Activated CD4-positive, alpha-beta T cell treated with anti-CD3 and anti-CD28 coated beads, Interleukin-10, Interleukin-2, amounts not matched to agents 100 ng/mL and 50 ng/mL, durations not matched to agents 16 hours and 8 hours (primary cell): Measurements from ENCODE around the gene CRB1.
A peak's percentile ranks its signal among the peaks of the same experiment; 100 is the strongest.

ENCODE experiments used
- DNase-seq: peaks from one replicate; pipeline ENCODE4 v3.0.0-alpha.2; 2020

Gene CRB1

GRCh38 chr1:197304638-197305200 lies 36.7 kb downstream of the CRB1 start:
- no peak for DNase-seq

GRCh38 chr1:197305925-197306324 lies 37.9 kb downstream of the CRB1 start:
- no peak for DNase-seq

GRCh38 chr1:197306381-197307062 lies 38.5 kb downstream of the CRB1 start:
- DNase-seq: no peak

- DNase-seq: no peak
Measured at GRCh38 chr1:197307136-197307535, 39.1 kb downstream of the CRB1 start.

GRCh38 chr1:197307551-197307950 lies 39.5 kb downstream of the CRB1 start:
- DNase-seq: no peak

- DNase-seq: no peak
Measured at GRCh38 chr1:197311081-197311480, 43.0 kb downstream of the CRB1 start.

- no peak for DNase-seq
Measured at GRCh38 chr1:197312163-197312562, 44.1 kb downstream of the CRB1 start.

GRCh38 chr1:197313713-197314112 lies 45.7 kb downstream of the CRB1 start:
- DNase-seq: no peak

- DNase-seq: no peak
Measured at GRCh38 chr1:197314682-197315081, 46.6 kb downstream of the CRB1 start.

GRCh38 chr1:197319631-197320030 lies 51.6 kb downstream of the CRB1 start:
- DNase-seq: no peak

- no peak for DNase-seq
Measured at GRCh38 chr1:197320991-197321531, 53.0 kb downstream of the CRB1 start.

GRCh38 chr1:197321811-197322210 lies 53.8 kb downstream of the CRB1 start:
- DNase-seq: no peak

GRCh38 chr1:197327776-197328364 lies 59.8 kb downstream of the CRB1 start:
- peak; percentile 2 for DNase-seq

GRCh38 chr1:197330213-197330612 lies 62.2 kb downstream of the CRB1 start:
- no peak for DNase-seq

GRCh38 chr1:197331565-197331964 lies 63.5 kb downstream of the CRB1 start:
- no peak for DNase-seq

- no peak for DNase-seq
Measured at GRCh38 chr1:197333041-197333440, 65.0 kb downstream of the CRB1 start.

GRCh38 chr1:197336571-197336970 lies 68.5 kb downstream of the CRB1 start:
- DNase-seq: no peak

- no peak for DNase-seq
Measured at GRCh38 chr1:197339106-197340060, 71.3 kb downstream of the CRB1 start.

GRCh38 chr1:197341626-197342025 lies 73.6 kb downstream of the CRB1 start:
- no peak for DNase-seq

- DNase-seq: no peak
Measured at GRCh38 chr1:197342044-197342565, 74.1 kb downstream of the CRB1 start.

GRCh38 chr1:197342669-197343068 lies 74.6 kb downstream of the CRB1 start:
- no peak for DNase-seq

- no peak for DNase-seq
Measured at GRCh38 chr1:197343663-197344273, 75.7 kb downstream of the CRB1 start.
